Measurements from ENCODE around the gene RNF175.

The RNF175 gene

GRCh38 chr4:153784166-153784699 is 24.4 kb upstream of the RNF175 start:
- DNase-seq, result no peak

GRCh38 chr4:153782581-153782980 is 22.8 kb upstream of the RNF175 start:
- DNase-seq, result no peak

GRCh38 chr4:153781717-153782416 is 22.0 kb upstream of the RNF175 start:
- DNase-seq, result no peak

DNA sequence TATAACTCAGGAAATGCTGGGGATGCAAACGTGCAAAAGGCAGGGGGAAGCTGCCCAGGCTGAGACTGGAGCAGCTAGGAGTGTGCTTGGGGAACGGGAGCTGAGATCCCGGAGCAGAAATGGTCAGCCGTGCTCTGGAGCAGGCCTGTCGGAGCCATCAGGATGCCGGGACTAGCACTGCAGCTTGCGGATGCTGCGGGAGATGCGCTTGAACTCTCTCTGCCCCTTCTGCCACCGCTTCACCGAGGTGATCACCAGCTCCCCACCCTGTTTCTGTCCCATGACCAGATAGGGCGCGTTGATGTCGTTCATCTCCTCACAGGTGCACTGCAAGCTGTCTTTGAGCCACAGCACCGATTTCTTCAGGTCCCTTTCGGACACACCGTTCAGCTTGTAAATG is 21.5 kb upstream of the RNF175 start:
- DNase-seq, result no peak

- no peak for DNase-seq
Measured at GRCh38 chr4:153780876-153781275, 21.1 kb upstream of the RNF175 start.

GRCh38 chr4:153780221-153780620 is 20.4 kb upstream of the RNF175 start:
- no peak for DNase-seq

DNA sequence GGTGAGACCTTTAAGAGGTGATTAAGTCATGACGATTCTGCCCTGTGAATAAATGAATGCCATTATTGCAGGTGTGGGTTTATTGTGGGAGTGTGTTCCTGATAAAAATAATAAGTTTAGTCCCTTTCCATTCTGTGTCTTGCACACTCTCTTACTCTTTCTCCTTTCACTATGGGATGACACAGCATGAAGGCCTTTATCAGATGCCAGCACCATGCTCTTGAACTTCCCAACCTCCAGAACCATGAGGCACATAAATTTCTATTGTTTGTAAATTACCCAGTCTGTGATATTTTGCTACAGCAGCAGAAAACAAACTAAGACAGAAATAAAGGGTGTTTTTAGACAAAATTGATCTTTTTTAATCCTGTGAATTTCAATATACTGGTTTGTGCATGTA is 18.6 kb upstream of the RNF175 start:
- no peak for DNase-seq

DNA sequence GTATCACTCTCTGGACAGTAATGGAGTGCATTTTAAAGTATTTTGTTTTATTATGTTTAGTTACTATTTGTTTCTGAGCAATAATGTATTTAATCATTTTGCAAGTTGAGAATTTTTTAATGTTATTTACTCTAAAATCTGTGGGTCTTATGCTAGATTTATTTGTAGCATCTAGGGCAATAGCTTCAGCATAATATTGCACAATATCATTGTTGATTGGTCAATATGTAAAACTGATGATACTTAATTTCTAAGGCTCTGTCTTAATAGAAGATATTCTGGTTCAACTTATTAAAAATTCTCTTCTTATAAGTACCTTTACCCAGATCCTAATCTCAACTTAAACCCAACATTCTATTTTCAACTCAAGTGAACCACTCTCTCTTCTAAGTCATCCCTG is 17.6 kb upstream of the RNF175 start:
- DNase-seq, result no peak

- DNase-seq, result no peak
Measured at GRCh38 chr4:153776601-153777000, 16.8 kb upstream of the RNF175 start.

GRCh38 chr4:153773236-153773690 is 13.4 kb upstream of the RNF175 start:
- no peak for DNase-seq

DNA sequence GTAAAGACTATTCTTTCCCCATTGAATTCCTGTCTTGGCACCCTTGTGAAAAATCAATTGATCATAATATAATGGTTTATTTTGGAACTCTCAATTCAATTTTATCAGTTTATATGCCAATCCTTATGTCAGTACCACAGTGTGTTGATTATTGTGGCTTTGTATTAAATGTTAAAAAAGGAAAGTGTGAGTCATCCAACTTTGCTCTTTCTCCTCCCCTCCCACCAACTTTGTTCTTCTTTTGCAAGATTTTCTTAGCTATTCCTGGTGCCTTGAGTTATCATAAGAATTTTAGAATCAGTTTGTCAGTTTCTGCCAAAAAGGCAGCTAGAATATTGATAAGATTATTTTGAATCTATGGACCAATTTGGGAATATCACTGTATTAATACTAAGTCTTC is 11.2 kb upstream of the RNF175 start:
- DNase-seq, result no peak

DNA sequence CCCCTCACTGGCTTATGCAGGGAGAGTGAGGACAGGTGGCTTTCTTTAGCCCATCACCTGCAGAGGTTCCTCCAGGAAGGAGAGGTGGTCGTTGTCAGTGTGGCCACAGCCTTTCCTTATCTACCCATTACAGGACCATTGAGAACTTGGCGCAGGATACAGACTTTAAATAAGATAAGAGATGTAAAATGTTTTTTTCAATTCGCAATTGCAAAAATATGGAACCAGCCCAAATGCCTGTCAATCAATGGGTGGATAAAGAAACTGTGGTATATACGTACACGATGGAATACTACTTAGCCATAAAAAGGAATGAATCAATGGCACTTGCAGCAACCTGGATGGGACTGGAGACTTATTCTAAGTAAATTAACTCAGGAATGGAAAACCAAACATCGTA is 6.9 kb upstream of the RNF175 start:
- DNase-seq, result no peak

- DNase-seq, result no peak
Measured at GRCh38 chr4:153765894-153766293, 6.1 kb upstream of the RNF175 start.

DNA sequence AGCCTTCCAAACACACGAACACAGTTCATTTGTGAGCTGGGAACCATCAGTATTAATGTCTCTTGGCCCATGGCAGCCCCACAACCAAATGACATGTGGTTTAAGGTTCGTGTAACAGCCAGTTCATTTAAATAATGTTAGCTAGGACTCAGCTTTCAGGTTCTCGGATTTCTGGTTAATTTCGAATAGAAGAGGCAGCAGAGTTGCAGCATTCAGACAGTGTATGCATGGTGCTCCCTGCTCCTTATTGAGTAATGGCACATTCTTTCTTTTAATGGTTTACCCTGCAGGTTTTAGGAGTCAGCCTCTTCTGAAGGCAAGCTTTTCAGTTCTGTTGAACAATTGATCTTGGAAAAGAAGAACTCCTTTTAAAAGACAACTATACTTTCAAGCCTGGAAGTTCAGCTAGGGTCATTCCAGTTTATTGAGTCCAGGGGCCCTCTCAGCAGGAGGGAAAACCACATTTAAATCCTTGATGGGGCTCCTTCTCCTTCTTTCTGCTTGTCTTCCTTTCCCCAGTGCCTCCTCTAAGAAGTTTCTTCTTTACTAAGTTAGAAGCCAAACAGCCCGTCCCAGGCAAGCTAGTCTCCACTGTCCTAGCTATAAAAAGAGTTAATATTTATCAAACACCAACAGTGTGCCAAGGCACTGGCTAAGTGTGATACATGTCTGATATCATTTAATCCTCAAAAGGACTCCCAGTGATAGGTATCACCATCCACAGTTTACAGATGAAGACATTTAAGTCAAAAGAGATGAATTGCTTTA is 5.0 kb upstream of the RNF175 start:
- no peak for DNase-seq

- no peak for DNase-seq
Measured at GRCh38 chr4:153763404-153763803, 3.6 kb upstream of the RNF175 start.

GRCh38 chr4:153758688-153759406 is 977 bp downstream of the RNF175 start:
- DNase-seq, result no peak

- DNase-seq, result no peak
Measured at GRCh38 chr4:153758136-153758535, 1.7 kb downstream of the RNF175 start.

DNA sequence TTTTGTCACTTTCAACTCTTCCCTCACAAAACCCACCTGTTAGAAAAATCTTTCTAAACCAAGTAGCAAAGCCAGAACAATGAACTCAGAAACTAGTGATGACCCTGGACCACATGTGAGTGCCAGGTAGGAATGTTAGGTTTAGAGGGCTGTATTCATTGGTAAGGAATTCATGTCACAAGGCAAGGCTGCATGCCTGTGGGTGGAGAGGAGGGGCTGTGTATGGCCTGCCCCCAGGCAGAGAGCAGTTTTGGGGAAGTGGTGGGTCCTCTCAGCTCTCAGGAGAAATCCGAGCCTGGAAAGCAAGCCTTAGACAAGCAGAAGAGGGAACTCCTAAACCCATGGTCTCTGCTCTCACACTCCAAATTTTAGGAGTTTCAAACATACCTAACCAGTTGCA is 2.4 kb downstream of the RNF175 start:
- no peak for DNase-seq

GRCh38 chr4:153755186-153755585 is 4.6 kb downstream of the RNF175 start:
- DNase-seq, result no peak

GRCh38 chr4:153750197-153750817 is 9.5 kb downstream of the RNF175 start:
- DNase-seq, result peak; percentile 58

- no peak for DNase-seq
Measured at GRCh38 chr4:153748378-153748777, 11.4 kb downstream of the RNF175 start.

GRCh38 chr4:153747406-153747955 is 12.3 kb downstream of the RNF175 start:
- no peak for DNase-seq

DNA sequence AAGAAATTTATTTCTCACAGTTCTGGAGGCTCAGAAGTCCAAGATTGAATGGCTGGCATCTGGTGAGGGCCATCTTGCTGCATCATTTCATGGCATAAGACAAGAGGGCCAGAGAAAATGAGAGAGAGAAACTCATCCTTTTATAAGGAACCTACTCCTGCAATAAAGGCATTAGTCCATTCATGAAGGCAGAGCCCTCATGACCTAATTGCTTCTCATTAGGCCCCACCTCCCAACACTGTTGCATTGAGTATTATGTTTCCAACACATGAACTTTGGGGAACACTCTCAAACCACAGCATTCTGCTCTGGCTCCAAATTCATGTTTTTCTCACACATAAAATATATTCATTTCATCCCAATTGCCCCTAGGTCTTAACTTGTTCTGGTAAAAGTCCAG is 14.2 kb downstream of the RNF175 start:
- DNase-seq, result no peak

Measured in COR-L47 (cell line).